NCI-H524 treated with DMSO at 0.1 percent for 48 hours (cell line): ENCODE results near the gene SNCG.

Source experiments
- DNase-seq: peaks from one replicate; lab custom pipeline; 2025; lab: John Stamatoyannopoulos, UW

The SNCG gene

GRCh38 chr10:86960863-86961434 is 2.5 kb downstream of the SNCG start:
- DNase-seq: no peak

GRCh38 chr10:86961481-86962091 is 3.2 kb downstream of the SNCG start:
- DNase-seq: no peak

- DNase-seq: no peak
These were observed 4.0 kb downstream of the SNCG start for GRCh38 chr10:86962136-86962980.

- DNase-seq: no peak
These were observed 4.5 kb downstream of the SNCG start for GRCh38 chr10:86962981-86963310.

GRCh38 chr10:86963341-86963919 is 5.0 kb downstream of the SNCG start:
- DNase-seq: no peak

- DNase-seq: no peak
These were observed 5.9 kb downstream of the SNCG start for GRCh38 chr10:86964061-86964846.

- no peak for DNase-seq
These were observed 6.4 kb downstream of the SNCG start for GRCh38 chr10:86964847-86965190.

GRCh38 chr10:86965986-86966654 is 7.7 kb downstream of the SNCG start:
- DNase-seq: no peak

GRCh38 chr10:86967481-86967941 is 9.1 kb downstream of the SNCG start:
- no peak for DNase-seq

- no peak for DNase-seq
These were observed 10.0 kb downstream of the SNCG start, which contains the start of gene ADIRF for GRCh38 chr10:86968271-86968993. Gene ADIRF (plus strand): TSS chr10:86968482. CDS start chr10:86968545, 63 bp downstream.

- DNase-seq: no peak
These were observed 10.6 kb downstream of the SNCG start for GRCh38 chr10:86968994-86969355.

- DNase-seq: no peak
These were observed 11.1 kb downstream of the SNCG start for GRCh38 chr10:86969421-86970041.

GRCh38 chr10:86970162-86970981 is 12.0 kb downstream of the SNCG start:
- DNase-seq: no peak

- DNase-seq: no peak
These were observed 12.5 kb downstream of the SNCG start for GRCh38 chr10:86970982-86971231.

- no peak for DNase-seq
These were observed 13.0 kb downstream of the SNCG start for GRCh38 chr10:86971232-86971991.

GRCh38 chr10:86972613-86973380 is 14.4 kb downstream of the SNCG start:
- no peak for DNase-seq

GRCh38 chr10:86974484-86974883 is 16.1 kb downstream of the SNCG start:
- DNase-seq: no peak

- DNase-seq: no peak
These were observed 18.1 kb downstream of the SNCG start for GRCh38 chr10:86976362-86977056.
